Stimulated activated CD8-positive, alpha-beta memory T cell treated with anti-CD3 and anti-CD28 coated beads, Interleukin-7, amount 100 ng/mL, for 48 hours (primary cell): ENCODE measurements around the gene SHMT2.

Experiments used
- DNase-seq, 2 donors: peaks; one replicate each; pipeline ENCODE4 v3.0.0-alpha.2; 2020; ENCODE audit warnings: low read depth in 1 of 2; ENCODE audit errors: extremely low read depth in 1 of 2

Gene SHMT2

GRCh38 chr12:57196956-57197355, 32.6 kb upstream of the SHMT2 start:
- DNase-seq, result no peak

GRCh38 chr12:57198329-57198728, 31.2 kb upstream of the SHMT2 start:
- no peak for DNase-seq

GRCh38 chr12:57199191-57199590, 30.3 kb upstream of the SHMT2 start:
- DNase-seq, result no peak

- no peak for DNase-seq
Observed at GRCh38 chr12:57200497-57200896, 29.0 kb upstream of the SHMT2 start.

GRCh38 chr12:57201219-57201618, 28.3 kb upstream of the SHMT2 start:
- DNase-seq, result no peak

- DNase-seq, result no peak
Observed at GRCh38 chr12:57201631-57202030, 27.9 kb upstream of the SHMT2 start.

- no peak for DNase-seq
Observed at GRCh38 chr12:57202321-57202720, 27.2 kb upstream of the SHMT2 start.

GRCh38 chr12:57203201-57203600, 26.3 kb upstream of the SHMT2 start:
- no peak for DNase-seq

GRCh38 chr12:57203791-57204190, 25.7 kb upstream of the SHMT2 start:
- DNase-seq, result no peak

GRCh38 chr12:57204454-57204853, 25.1 kb upstream of the SHMT2 start:
- DNase-seq, result no peak

GRCh38 chr12:57205186-57205585, 24.3 kb upstream of the SHMT2 start:
- no peak for DNase-seq

GRCh38 chr12:57205931-57206330, 23.6 kb upstream of the SHMT2 start:
- DNase-seq, result no peak

GRCh38 chr12:57207731-57208630, 21.5 kb upstream of the SHMT2 start:
- DNase-seq, result no peak

- DNase-seq, result no peak
Observed at GRCh38 chr12:57208631-57209282, 20.8 kb upstream of the SHMT2 start.

GRCh38 chr12:57209916-57210315, 19.6 kb upstream of the SHMT2 start:
- DNase-seq, result no peak

- no peak for DNase-seq
Observed at GRCh38 chr12:57210461-57210860, 19.1 kb upstream of the SHMT2 start.

GRCh38 chr12:57210926-57211692, 18.4 kb upstream of the SHMT2 start:
- no peak for DNase-seq

- DNase-seq, result no peak
Observed at GRCh38 chr12:57211791-57212700, 17.5 kb upstream of the SHMT2 start.

- no peak for DNase-seq
Observed at GRCh38 chr12:57212701-57213057, 16.8 kb upstream of the SHMT2 start.

- DNase-seq, result peak in 1 of 2 donors; percentile 64
Observed at GRCh38 chr12:57213058-57213715, 16.3 kb upstream of the SHMT2 start.
